Neural progenitor cell (in vitro differentiated cells): ENCODE results near the gene CAPRIN2.

Source experiments
- EZH2 ChIP-seq: fragments of 200-600 bp; sonication (generic); IDR thresholded peaks from 2 replicates; pipeline ENCODE4 v1.6.1; 2017; ENCODE audit warnings: antibody characterized with exemption, mild to moderate bottlenecking, moderate library complexity
- EZH2phosphoT487 ChIP-seq: fragments of 200-600 bp; sonication (generic); IDR thresholded peaks from 2 replicates; pipeline ENCODE4 v1.6.1; 2017; ENCODE audit warnings: antibody characterized with exemption
- TF ChIP-seq, protein P1 (sequence below): fragments of 200-600 bp; sonication (generic); IDR thresholded peaks from 2 replicates; pipeline ENCODE4 v1.5.1; 2017; ENCODE audit warnings: antibody characterized with exemption, mild to moderate bottlenecking

DNA sequence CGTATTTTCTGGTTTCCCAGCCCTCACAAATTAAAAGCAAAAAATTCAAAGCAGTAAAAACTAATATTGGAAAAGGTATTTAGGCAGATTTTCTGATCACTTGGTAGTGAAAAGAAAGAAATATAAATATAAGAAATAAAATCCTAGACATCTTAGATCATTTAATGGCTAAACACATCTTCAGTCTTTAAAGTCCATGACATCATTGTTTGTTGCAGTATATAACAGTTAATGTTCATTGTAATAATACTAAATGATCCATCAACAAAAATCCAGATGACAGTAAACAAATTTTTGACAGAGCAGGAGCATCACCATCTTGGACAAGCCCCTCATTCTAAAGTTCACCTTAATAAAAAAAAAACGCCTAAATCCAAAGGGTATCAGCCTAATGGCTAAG is 29.2 kb upstream of the CAPRIN2 start:
- TF ChIP-seq EZH2phosphoT487 (no peak), EZH2 (no peak)
- TF ChIP-seq, protein P1, sequence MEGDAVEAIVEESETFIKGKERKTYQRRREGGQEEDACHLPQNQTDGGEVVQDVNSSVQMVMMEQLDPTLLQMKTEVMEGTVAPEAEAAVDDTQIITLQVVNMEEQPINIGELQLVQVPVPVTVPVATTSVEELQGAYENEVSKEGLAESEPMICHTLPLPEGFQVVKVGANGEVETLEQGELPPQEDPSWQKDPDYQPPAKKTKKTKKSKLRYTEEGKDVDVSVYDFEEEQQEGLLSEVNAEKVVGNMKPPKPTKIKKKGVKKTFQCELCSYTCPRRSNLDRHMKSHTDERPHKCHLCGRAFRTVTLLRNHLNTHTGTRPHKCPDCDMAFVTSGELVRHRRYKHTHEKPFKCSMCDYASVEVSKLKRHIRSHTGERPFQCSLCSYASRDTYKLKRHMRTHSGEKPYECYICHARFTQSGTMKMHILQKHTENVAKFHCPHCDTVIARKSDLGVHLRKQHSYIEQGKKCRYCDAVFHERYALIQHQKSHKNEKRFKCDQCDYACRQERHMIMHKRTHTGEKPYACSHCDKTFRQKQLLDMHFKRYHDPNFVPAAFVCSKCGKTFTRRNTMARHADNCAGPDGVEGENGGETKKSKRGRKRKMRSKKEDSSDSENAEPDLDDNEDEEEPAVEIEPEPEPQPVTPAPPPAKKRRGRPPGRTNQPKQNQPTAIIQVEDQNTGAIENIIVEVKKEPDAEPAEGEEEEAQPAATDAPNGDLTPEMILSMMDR, result no peak
